ENCODE data around the gene SLC48A1.

The SLC48A1 gene

GRCh38 chr12:47748899-47749298 lies 24.1 kb upstream of the SLC48A1 start:
- Mint-ChIP-seq H3K36me3 (ENCODE audit: low read depth) (peaks cover 15% of the 10 kb centered on the region), H3K27ac (no peak overlapping the region)

GRCh38 chr12:47750229-47750798 lies 22.7 kb upstream of the SLC48A1 start:
- no peak for TF ChIP-seq CTCF (IDR thresholded peaks at IDR 0.05)
- H3K27me3 Mint-ChIP-seq (ENCODE audit: low read depth, poor library complexity) = no peaks in the 10 kb centered on the region
- H3K4me1 Mint-ChIP-seq = peaks cover 70% of the 10 kb centered on the region
- H3K27ac Mint-ChIP-seq = no peak overlapping the region
- no peaks in the 10 kb centered on the region for H3K9me3 Mint-ChIP-seq
- peak overlapping the region; percentile 35 for H3K4me3 Mint-ChIP-seq
- no peak for DNase-seq
- peaks cover 15% of the 10 kb centered on the region for H3K36me3 Mint-ChIP-seq (ENCODE audit: low read depth)

More at GRCh38 chr12:47748899-47749298, 24.1 kb upstream of the SLC48A1 start:
- no peaks in the 10 kb centered on the region for H3K27me3 Mint-ChIP-seq (ENCODE audit: low read depth, poor library complexity)
- TF ChIP-seq CTCF (IDR thresholded peaks at IDR 0.05) = no peak
- H3K4me1 Mint-ChIP-seq = peaks cover 66% of the 10 kb centered on the region
- no peak for DNase-seq
- H3K9me3 Mint-ChIP-seq = no peaks in the 10 kb centered on the region
- H3K4me3 Mint-ChIP-seq = no peak overlapping the region

- no peak for TF ChIP-seq CTCF (IDR thresholded peaks at IDR 0.05)
- no peaks in the 10 kb centered on the region for H3K27me3 Mint-ChIP-seq (ENCODE audit: low read depth, poor library complexity)
- no peak for DNase-seq
- peaks cover 15% of the 10 kb centered on the region for H3K36me3 Mint-ChIP-seq (ENCODE audit: low read depth)
- no peak overlapping the region for H3K27ac Mint-ChIP-seq
- H3K4me3 Mint-ChIP-seq = no peak overlapping the region
- peaks cover 70% of the 10 kb centered on the region for H3K4me1 Mint-ChIP-seq
- no peaks in the 10 kb centered on the region for H3K9me3 Mint-ChIP-seq
These were observed 22.0 kb upstream of the SLC48A1 start for GRCh38 chr12:47750916-47751470.

GRCh38 chr12:47751561-47751960 lies 21.5 kb upstream of the SLC48A1 start:
- no peak for TF ChIP-seq CTCF (IDR thresholded peaks at IDR 0.05)
- DNase-seq = no peak
- Mint-ChIP-seq H3K4me1 (peaks cover 70% of the 10 kb centered on the region), H3K9me3 (no peaks in the 10 kb centered on the region), H3K36me3 (ENCODE audit: low read depth) (peaks cover 15% of the 10 kb centered on the region), H3K27me3 (ENCODE audit: low read depth, poor library complexity) (no peaks in the 10 kb centered on the region), H3K27ac (peak overlapping the region; percentile 87), H3K4me3 (no peak overlapping the region)

GRCh38 chr12:47752121-47752520 lies 20.9 kb upstream of the SLC48A1 start:
- no peak for DNase-seq
- no peak for TF ChIP-seq CTCF (IDR thresholded peaks at IDR 0.05)
- H3K27me3 Mint-ChIP-seq (ENCODE audit: low read depth, poor library complexity) = no peaks in the 10 kb centered on the region
- H3K27ac Mint-ChIP-seq = no peak overlapping the region
- peaks cover 11% of the 10 kb centered on the region for H3K36me3 Mint-ChIP-seq (ENCODE audit: low read depth)
- H3K4me3 Mint-ChIP-seq = no peak overlapping the region
- H3K4me1 Mint-ChIP-seq = peaks cover 70% of the 10 kb centered on the region
- H3K9me3 Mint-ChIP-seq = no peaks in the 10 kb centered on the region

GRCh38 chr12:47752552-47752951 lies 20.5 kb upstream of the SLC48A1 start:
- H3K27ac Mint-ChIP-seq = peak overlapping the region; percentile 68
- DNase-seq = no peak
- no peak overlapping the region for H3K4me3 Mint-ChIP-seq
- TF ChIP-seq CTCF (IDR thresholded peaks at IDR 0.05) = no peak
- no peaks in the 10 kb centered on the region for H3K9me3 Mint-ChIP-seq
- peaks cover 8% of the 10 kb centered on the region for H3K36me3 Mint-ChIP-seq (ENCODE audit: low read depth)
- H3K27me3 Mint-ChIP-seq (ENCODE audit: low read depth, poor library complexity) = peaks cover 3% of the 10 kb centered on the region
- H3K4me1 Mint-ChIP-seq = peaks cover 72% of the 10 kb centered on the region

All from nephron progenitor cell (in vitro differentiated cells).